Activated CD4-positive, alpha-beta T cell treated with anti-CD3 and anti-CD28 coated beads, Interleukin-2, amount 50 U/mL, for 4 hours (primary cell): ENCODE data around the gene ASIC3.
A peak's percentile ranks its signal among the peaks of the same experiment; 100 is the strongest.

Experiments used
- DNase-seq, 2 experiments: peaks; one replicate each; pipeline ENCODE4 v3.0.0-alpha.2; 2020

Gene ASIC3

DNA sequence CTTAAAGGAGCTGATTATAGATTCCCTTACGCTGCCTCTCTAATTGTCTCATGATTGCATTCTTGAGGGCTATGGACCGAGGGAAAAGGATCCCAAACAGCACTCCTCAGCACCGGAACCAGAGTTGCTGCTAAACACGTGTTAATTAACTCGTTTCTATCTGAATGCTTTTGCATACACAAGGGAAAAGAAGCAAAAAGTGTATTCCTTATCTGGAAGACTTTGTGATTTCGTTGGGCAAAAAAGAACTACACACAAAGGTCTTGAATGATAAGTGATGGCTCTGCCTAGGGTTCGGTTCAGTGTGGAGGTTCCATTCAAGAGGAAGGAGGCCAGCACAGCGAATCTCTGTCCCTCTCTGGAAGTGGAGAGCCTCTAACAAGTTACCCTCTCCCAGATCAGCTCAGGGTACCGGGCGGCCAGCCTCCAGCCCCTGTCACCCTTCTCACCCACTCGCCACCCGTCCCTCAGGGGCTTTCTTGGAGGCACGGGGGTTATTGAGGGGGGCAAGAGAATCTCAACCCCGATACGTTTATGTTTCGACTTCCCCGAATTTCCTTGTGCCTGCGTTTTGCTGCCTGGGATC lies 10.5 kb downstream of the ASIC3 start:
- DNase-seq: no peak

DNA sequence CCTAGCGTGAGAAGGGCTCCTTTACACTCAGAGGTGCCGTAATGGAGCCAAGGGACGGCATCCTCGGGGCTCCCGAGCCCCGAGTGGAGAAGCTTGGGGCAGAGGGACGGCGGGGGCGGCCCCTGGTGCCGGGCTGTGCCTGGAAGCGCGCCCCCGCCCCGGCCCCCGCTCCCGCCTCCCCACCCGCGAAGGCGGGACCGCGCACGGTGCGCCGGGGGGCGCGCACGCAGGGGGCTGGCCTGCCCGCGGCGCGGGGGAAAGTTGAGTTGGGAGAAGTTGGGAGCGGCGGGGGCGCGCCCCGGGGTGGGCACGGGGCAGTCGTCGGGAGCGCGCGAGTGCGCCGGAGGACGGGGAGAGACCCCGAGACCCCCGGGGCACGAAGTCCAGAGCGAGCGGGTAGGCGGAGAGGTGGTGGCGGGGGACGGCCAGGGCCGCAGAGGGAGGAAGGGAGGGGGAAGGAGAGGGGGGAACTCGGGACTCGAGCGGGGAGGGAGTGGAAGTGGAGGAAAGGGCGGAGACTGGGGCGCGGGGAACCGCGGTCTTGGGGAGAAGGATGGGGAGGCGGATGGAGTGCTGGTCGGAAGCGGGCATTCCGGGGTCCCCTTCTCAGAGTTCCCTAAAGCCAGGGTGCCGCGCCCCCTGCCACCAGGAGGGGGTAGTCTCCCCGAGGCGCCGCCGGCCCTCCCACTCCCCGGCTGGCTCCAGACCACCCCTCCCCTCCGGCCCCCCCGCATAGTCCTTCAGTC lies 11.2 kb downstream of the ASIC3 start, which contains the start of gene SLC4A2:
Gene SLC4A2, plus strand, starts transcription at position 223 of the 746 bp plus-strand sequence. CDS start 2,399 bp downstream, outside the sequence.
- DNase-seq: peak; percentile 61 to 63

DNA sequence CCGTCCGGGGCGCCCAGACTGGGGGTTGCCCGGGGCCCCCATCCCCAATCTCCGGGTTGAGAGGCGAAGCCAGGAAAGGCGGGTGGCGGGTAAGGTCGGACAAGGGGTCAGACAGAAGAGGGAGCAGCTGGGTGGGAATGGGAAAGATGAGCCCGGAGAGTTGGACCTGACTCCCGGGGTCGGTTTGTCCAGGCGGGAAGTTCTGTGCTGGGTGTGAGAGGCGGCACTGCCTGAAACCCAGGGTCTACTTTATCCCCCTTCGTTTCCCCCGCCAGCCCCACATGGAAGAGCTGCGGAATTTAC lies 11.7 kb downstream of the ASIC3 start:
- DNase-seq: no peak

DNA sequence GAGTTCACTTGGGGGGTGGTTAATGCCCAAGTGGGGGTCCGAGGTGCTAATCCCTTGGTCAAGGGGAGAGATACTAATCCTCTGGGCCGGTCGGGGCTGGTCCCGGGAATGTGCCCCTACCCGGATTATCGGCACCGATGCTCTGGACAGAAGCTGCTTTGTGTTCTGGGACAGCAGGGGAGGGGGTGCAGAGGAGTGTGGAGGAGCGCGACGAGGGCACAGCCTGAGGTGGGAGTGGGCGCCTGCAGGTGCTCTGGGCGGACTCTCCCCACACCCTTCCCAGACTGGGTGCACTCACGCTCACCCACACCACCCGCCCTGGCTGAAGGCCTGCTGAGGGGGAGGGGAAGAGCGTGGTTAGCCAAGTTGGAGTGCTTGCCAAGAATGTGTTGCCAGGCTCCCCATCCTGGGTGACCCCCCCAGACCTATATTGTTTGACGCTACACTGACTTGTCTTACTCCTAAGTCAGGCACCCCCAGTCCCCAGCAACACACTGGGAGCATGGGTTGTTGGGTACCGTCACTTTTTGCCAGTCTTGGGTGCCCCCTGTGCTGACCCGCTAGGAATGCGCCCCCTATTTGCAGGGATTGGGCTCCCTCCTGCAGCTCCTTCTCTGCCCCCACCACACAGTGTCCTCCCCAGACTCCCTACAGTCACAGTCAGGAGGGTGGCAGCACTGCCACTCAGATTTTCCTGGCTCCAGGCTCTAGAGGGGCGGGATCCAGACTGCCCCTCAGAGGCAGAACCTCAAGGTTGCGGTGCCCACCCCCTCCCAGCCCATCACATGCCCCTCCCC lies 12.3 kb downstream of the ASIC3 start:
- no peak for DNase-seq

DNA sequence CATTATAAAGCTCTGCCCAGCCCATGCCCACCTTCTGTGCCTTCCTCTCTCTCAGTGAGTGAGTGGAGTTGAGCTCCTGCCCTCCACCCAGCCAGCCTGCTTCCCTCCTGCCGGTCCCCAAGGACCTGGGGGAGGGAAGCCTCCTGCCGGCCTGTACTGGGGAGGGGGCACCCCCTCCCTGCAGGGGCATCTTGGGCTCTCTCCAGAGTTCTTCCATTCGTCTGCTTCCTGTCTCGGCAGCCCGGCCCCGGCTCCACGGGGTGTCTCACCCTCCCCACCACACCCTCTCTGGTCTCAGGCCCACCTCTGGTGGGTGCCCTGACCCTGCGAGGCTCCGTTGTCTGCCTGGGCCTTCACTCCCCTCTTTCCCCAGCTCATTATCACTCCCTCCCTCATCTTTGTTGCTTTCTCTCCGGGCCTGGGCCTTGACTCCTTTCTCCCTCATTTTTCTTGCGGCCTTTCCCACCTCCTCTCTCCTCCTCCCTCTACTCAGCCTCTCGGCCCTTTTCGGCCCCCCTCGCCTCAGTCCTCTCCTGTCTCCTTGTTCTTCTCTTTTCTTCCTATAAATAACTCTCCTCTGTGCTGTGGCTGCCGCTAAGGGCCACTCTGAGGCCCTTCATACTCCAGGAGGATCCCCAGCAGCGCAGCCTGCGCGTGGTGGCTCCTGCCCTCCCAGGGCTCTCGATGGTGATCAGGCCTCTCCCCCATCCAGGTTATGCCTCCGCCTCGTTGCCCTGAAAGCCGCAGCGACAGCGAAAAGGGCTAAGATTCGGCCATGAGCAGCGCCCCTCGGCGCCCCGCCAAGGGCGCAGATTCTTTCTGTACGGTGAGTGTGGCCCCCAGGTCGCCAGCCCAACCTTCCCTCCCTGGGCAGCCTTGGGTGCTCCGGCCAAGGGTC lies 13.1 kb downstream of the ASIC3 start:
- DNase-seq: no peak

DNA sequence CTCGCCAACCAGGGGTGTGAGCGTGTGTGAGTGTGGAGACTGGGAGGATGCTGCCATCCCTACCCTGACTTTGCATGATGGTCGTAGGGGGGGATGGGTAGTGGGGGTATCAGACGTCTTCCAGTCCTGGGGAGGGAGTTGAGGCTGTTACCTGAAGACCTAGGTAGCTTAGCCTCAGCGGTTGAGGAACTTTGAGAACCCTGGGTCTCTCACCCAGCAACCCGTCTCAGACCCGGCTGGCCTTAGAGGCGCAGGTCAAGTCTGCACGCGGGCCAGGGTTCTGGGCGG lies 13.7 kb downstream of the ASIC3 start:
- no peak for DNase-seq

DNA sequence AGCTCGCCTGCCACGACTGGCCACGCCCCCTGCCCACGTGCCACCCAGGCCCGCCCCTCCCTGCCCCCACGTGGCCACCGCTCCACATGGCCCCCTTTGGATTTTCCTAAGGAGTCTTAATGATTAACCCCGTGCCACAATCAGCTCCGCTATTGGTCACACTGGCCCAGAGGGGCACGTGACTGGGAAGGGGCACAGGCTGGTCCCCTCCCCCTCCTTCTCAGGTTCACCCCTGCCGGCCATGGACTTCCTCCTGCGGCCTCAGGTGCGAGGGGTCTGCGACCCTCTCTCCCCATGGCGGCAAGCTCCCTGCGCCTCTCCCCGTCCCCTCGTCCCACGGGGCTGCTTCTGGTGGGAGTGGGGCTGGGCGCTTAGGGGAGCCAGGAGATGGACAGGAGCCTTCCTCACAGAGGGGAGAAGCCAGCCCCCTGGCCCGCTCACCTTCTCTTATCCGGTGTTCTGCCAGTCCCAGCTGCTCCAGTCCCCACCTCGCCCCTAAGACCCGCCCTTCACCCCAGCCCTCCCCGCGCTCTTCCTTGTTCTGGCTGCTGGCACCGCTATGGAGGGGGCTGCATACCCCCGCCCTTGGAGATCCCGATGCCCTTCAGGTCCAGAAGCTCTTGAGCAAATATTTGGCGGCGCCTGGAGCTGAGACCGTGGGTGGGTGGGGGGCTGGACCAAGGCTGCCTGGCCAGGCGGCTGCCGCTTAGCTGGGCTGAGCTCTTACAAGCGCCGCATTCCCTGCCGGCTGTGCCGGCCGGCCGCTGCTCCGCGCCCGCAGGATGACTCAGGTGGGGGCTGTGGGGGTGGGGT lies 14.3 kb downstream of the ASIC3 start:
- no peak for DNase-seq

DNA sequence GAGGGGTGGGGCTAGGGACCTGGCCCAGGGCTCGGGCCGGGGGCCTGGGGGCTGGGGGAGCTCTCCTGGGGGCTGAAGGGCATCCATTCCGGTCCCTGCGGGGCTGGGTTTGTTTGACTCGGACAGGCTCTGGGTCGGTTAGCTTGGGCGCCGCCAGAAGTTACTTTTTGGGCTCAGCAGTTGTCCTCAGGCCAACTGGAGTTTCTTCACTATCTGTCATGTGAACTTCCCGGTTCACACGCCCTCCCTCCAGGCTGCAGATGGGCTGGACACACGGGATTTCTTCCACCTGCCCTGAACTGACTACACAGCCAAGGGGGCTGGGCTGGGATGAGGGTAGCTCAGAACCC lies 14.9 kb downstream of the ASIC3 start:
- no peak for DNase-seq

DNA sequence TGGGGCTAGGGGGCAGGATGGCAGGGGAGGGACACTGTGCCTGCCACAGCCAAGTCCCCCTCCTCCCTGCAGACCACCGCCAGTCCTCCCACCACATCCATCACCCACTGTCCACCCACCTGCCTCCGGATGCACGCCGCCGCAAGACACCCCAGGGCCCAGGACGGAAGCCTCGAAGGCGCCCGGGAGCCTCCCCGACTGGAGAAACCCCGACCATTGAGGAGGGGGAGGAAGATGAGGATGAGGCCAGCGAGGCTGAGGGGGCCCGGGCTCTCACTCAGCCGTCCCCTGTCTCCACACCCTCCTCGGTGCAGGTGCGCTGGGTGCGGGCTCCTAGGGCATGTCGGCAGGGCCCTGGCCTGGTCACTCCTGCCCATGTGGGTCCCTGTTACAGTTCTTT lies 16.1 kb downstream of the ASIC3 start:
- DNase-seq: no peak

DNA sequence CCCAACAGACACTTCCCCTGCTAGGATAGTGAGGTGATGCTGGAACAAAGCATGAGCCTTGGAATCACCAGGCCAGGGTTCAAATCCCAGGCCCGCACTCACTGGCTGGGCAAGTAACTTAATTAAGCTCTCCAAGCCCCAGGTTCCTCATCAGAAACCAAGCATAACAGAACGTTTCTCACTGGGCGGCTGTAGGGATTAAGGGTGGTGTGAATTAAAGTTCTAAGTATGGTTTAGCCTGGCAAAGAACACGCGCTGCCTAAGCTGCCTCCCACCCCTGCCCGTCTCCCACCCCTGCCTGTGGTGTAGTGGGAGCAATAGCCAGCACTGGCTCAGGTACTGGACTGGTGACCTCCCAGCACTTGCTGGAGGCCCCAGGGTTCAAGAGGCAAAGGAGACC lies 16.7 kb downstream of the ASIC3 start:
- DNase-seq: no peak

DNA sequence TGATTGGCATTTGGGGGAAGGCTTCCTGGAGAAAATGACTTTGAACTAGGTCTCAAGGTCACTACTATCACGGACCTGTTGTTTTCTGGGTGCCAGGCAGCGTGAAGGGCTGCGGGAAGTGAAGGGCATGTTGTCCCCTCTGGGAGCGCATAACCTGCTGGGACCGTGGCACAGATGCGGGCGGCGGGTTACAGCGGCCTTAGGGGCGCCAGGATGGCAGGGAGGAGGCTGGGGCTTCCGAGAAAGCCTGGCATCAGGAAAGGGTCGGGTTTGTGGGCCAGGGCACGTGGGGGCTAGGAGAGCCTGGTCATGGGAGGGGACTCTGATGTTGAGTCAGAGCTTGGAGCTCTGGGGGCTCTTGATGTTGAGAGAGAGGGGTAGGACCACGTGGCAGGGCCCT lies 17.2 kb downstream of the ASIC3 start:
- no peak for DNase-seq

DNA sequence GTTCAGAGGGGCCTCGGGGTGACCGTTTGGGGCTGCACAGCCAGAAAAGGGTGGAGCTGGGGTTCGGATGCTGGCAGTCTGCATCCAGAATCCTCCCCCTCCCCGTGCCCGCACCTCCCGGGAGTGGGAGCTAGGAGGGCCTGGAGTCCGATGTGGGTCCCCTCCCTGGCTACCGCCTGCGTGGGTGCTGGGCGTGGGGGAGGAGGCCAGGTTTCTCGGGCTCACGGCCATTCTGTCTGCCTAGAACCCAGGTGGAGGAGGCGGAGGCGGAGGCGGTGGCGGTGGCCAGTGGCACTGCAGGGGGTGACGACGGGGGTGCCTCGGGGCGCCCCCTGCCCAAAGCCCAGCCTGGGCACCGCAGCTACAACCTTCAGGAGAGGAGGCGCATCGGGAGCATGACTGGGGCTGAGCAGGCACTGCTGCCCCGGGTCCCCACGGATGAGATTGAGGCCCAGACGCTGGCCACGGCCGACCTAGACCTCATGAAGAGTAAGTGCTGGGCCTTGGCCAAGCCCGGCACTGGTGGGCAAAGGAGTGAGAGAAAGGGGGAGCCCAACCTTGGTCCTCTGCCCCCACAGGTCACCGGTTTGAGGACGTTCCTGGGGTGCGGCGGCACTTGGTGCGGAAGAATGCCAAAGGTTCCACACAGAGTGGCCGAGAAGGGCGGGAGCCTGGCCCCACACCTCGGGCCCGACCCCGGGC lies 18.1 kb downstream of the ASIC3 start:
- no peak for DNase-seq

DNA sequence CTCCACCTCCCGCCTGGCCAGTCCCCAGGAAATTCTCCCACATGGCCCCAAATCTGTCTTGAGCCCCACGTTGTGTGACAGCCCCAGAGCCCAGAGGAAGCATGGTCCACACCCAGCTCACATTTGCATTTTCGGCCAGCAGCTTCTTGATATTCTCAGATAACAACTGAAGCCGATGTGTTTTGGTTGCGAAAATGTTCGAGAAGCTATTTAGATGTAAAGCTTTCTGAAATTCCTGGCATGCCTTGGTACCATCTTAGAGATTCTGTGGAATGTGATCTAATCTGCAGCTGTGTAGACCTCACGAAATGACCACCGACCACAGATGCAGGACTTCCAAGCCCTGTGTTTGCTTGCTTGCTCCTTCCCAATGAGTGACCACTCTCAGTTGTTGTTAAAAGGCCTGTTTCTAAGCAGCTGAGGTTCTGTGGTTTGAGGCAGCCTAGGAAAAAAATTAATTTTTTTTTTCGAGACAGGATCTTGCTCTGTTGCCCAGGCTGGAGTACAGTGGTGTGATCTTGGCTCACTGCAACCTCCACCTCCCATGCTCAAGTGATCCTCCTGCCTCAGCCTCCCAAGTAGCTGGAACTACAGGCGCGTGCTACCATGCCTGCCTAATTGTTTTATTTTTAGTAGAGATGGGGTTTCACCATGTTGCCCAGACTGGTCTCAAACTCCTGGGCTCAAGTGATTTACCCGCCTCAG lies 19.9 kb downstream of the ASIC3 start:
- no peak for DNase-seq

DNA sequence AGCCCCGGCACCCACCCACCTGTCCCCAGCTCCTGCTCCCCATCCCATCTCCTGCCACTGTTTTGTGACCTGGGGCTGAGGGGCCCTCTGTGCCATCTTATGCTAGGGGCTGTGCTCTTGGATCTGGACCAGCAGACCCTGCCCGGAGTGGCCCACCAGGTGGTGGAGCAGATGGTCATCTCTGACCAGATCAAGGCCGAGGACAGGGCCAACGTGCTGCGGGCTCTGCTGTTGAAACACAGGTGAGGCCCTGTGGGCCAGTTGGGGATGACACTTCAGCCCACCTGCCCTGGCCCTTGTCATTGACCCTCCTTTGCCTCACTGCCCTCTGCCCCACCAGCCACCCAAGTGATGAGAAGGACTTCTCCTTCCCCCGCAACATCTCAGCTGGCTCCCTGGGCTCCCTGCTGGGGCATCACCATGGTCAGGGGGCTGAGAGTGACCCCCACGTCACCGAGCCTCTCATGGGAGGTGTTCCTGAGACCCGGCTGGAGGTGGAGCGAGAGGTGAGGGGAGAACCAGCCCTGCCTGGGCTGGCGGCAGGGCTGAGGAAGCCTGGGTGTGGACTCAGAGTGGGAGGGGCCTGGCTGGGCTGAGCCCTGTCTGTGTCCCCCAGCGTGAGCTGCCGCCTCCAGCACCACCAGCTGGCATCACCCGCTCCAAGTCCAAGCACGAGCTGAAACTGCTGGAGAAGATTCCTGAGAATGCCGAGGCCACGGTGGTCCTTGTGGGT lies 21.7 kb downstream of the ASIC3 start:
- DNase-seq: no peak

DNA sequence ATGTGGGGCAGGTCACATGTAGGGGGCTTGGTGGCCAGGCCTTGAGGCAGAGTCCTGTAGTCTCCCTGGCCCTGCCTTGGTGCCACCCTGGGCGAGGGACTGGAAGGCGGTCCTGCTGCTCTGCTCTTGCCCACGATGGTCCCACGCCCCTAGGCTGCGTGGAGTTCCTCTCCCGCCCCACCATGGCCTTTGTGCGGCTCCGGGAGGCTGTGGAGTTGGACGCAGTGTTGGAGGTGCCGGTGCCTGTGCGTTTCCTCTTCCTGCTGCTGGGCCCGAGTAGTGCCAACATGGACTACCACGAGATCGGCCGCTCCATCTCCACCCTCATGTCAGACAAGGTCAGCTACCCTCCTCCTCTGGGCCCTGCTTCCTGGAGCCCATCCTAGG lies 22.2 kb downstream of the ASIC3 start:
- DNase-seq: no peak

DNA sequence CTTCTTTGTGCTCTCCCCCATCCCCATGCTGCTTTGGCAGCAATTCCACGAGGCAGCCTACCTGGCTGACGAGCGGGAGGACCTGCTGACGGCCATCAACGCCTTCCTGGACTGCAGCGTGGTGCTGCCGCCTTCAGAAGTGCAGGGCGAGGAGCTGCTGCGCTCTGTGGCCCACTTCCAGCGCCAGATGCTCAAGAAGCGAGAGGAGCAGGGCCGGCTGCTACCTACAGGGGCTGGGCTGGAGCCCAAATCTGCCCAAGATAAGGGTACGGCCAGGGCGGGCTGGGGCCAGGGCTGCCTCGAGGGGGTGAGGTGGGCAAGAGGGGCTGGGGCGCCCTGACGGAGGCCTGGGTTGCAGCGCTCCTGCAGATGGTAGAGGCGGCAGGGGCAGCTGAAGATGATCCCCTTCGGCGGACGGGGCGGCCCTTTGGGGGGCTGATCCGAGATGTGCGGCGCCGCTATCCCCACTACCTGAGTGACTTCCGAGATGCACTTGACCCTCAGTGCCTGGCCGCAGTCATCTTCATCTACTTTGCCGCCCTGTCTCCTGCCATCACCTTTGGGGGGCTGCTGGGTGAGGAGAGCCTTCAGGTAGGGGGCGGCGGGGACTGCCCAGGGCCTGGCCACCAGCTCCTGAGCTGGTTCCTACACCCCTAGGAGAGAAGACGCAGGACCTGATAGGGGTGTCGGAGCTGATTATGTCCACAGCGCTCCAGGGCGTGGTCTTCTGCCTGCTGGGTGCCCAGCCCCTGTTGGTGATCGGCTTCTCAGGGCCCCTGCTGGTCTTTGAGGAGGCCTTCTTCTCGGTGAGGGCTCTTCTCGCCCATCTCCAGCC lies 22.9 kb downstream of the ASIC3 start:
- DNase-seq: no peak

DNA sequence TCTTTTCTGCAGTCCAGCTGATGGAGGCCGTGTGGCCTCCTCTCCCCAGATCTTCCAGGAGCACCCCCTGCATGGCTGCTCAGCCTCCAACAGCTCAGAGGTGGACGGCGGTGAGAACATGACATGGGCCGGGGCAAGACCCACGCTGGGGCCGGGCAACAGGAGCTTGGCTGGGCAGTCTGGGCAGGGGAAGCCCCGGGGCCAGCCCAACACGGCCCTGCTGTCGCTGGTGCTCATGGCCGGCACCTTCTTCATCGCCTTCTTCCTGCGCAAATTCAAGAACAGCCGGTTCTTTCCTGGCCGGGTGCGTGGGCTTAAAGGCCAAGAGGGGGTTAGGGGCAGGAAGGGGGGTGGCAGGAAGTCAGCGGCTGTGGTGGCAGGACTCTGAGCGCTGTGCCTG lies 25.7 kb downstream of the ASIC3 start:
- no peak for DNase-seq

DNA sequence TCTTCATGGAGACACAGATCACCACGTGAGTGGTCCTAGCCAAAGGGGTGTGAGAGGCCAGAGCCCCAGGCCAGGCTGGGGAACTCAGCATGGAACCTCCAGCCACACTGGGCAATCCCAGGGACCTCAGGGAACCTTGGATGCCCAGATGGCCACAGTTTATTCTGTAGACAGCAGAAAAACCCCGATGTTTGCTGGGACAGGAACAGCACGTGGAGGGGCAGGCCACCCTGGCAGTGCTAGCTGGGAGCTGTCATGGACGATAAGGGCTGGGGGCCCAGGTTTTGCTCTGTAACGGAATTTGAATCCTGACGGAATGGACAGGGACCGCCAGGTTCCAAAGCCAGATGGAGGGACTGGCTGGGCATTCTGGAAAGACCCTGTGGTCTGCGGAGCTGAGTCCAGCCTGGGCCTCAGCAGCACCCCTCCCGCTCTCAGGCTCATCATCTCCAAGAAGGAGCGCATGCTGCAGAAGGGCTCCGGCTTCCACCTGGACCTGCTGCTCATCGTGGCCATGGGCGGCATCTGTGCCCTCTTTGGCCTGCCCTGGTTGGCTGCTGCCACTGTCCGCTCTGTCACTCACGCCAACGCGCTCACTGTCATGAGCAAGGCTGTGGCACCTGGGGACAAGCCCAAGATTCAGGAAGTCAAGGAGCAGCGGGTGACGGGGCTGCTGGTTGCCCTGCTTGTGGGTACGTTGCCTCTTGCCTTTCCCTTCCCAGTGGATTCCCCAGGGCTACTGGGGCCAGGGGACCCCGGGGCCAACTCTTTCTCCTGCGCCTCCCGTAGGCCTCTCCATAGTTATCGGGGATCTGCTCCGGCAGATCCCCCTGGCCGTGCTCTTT lies 26.7 kb downstream of the ASIC3 start:
- DNase-seq: no peak

DNA sequence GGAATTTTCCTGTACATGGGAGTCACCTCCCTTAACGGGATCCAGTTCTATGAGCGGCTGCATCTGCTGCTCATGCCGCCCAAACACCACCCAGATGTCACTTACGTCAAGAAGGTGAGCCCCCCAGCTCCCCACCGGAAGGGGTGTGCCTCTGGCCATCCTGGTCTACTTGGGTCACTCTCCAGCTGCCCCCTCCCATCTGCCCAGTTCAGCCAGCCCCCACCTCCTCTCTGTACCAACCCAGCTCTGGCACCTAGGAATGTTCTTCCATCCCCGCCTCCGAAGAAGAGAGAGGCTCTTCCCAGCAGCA lies 27.3 kb downstream of the ASIC3 start:
- DNase-seq: no peak
